COLO829 (cell line): ENCODE results near the gene H6PD.

Source experiments
- DNase-seq: peaks from one replicate; pipeline ENCODE4 v3.0.0; 2012; ENCODE audit warnings: low spot score

H6PD gene

GRCh38 chr1:9317591-9318417 lies 83.2 kb downstream of the H6PD start:
- no peak for DNase-seq

GRCh38 chr1:9319208-9319788 lies 84.7 kb downstream of the H6PD start:
- no peak for DNase-seq

GRCh38 chr1:9319789-9320519 lies 85.4 kb downstream of the H6PD start:
- DNase-seq = no peak
